Rectal smooth muscle tissue (tissue), 1 donor: ENCODE measurements around the gene RPS3A.
A peak's percentile ranks its signal among the peaks of the same experiment; 100 is the strongest.

Experiments
- H3K27ac ChIP-seq: one replicate; pipeline ENCODE4 v1.7.0; 2013; ENCODE audit warnings: low read depth, low read length, inconsistent platforms
- H3K27me3 ChIP-seq: one replicate; pipeline ENCODE4 v1.7.0; 2013; ENCODE audit warnings: low read length; ENCODE audit not compliant: control insufficient read depth, insufficient read depth
- H3K36me3 ChIP-seq: one replicate; pipeline ENCODE4 v1.7.0; 2013; ENCODE audit warnings: low read length; ENCODE audit not compliant: control insufficient read depth, insufficient read depth
- H3K4me1 ChIP-seq: one replicate; pipeline ENCODE4 v1.7.0; 2013; ENCODE audit warnings: low read length; ENCODE audit not compliant: control insufficient read depth, insufficient read depth
- H3K4me3 ChIP-seq: one replicate; pipeline ENCODE4 v1.7.0; 2013; ENCODE audit warnings: low read length
- H3K9ac ChIP-seq: one replicate; pipeline ENCODE4 v1.7.0; 2013; ENCODE audit warnings: low read length

Gene RPS3A

GRCh38 chr4:151097759-151098158, 1.7 kb upstream of the RPS3A start:
- H3K36me3 ChIP-seq: no peaks in the 10 kb centered on the region
- H3K27ac ChIP-seq: no peak overlapping the region
- no peaks in the 10 kb centered on the region for H3K27me3 ChIP-seq
- no peak overlapping the region for H3K4me3 ChIP-seq
- H3K4me1 ChIP-seq: peaks cover 4% of the 10 kb centered on the region
- H3K9ac ChIP-seq: no peak overlapping the region

- Histone ChIP-seq H3K4me1 (peaks cover 4% of the 10 kb centered on the region), H3K4me3 (peak overlapping the region; percentile 74), H3K9ac (peak overlapping the region; percentile 2), H3K27ac (no peak overlapping the region), H3K36me3 (peaks cover 3% of the 10 kb centered on the region), H3K27me3 (no peaks in the 10 kb centered on the region)
These were observed 524 bp upstream of the RPS3A start for GRCh38 chr4:151098979-151099228.

GRCh38 chr4:151099976-151100417, 569 bp downstream of the RPS3A start:
- Histone ChIP-seq H3K4me1 (peaks cover 4% of the 10 kb centered on the region), H3K27me3 (no peaks in the 10 kb centered on the region), H3K36me3 (peaks cover 3% of the 10 kb centered on the region), H3K9ac (peak overlapping the region; percentile 98), H3K4me3 (peak overlapping the region; percentile 95), H3K27ac (peak overlapping the region; percentile 90)

GRCh38 chr4:151100531-151100930, 1.1 kb downstream of the RPS3A start:
- H3K9ac ChIP-seq: peak overlapping the region; percentile 98

GRCh38 chr4:151103758-151104157, 4.3 kb downstream of the RPS3A start:
- H3K9ac ChIP-seq: no peak overlapping the region
- peaks cover 7% of the 10 kb centered on the region for H3K36me3 ChIP-seq
- H3K4me3 ChIP-seq: no peak overlapping the region
- peaks cover 4% of the 10 kb centered on the region for H3K4me1 ChIP-seq
- H3K27ac ChIP-seq: no peak overlapping the region
- no peaks in the 10 kb centered on the region for H3K27me3 ChIP-seq

More at GRCh38 chr4:151100531-151100930, 1.1 kb downstream of the RPS3A start:
- peaks cover 4% of the 10 kb centered on the region for H3K4me1 ChIP-seq
- H3K27ac ChIP-seq: peak overlapping the region; percentile 90
- H3K36me3 ChIP-seq: peaks cover 6% of the 10 kb centered on the region
- peak overlapping the region; percentile 95 for H3K4me3 ChIP-seq
- H3K27me3 ChIP-seq: no peaks in the 10 kb centered on the region

- Histone ChIP-seq H3K4me3 (no peak overlapping the region), H3K27me3 (no peaks in the 10 kb centered on the region), H3K9ac (no peak overlapping the region), H3K4me1 (peaks cover 4% of the 10 kb centered on the region), H3K27ac (no peak overlapping the region), H3K36me3 (peaks cover 7% of the 10 kb centered on the region)
These were observed 5.2 kb downstream of the RPS3A start for GRCh38 chr4:151104621-151105020.

- Histone ChIP-seq H3K36me3 (peaks cover 10% of the 10 kb centered on the region), H3K4me1 (peaks cover under 1% of the 10 kb centered on the region), H3K4me3 (no peak overlapping the region), H3K9ac (no peak overlapping the region), H3K27ac (no peak overlapping the region), H3K27me3 (no peaks in the 10 kb centered on the region)
These were observed 6.1 kb downstream of the RPS3A start for GRCh38 chr4:151105454-151106032.

GRCh38 chr4:151107063-151107462, 7.6 kb downstream of the RPS3A start:
- H3K9ac ChIP-seq: no peak overlapping the region
- H3K4me1 ChIP-seq: no peaks in the 10 kb centered on the region
- H3K4me3 ChIP-seq: no peak overlapping the region
- H3K27me3 ChIP-seq: no peaks in the 10 kb centered on the region
- H3K27ac ChIP-seq: no peak overlapping the region
- H3K36me3 ChIP-seq: peaks cover 10% of the 10 kb centered on the region

GRCh38 chr4:151110236-151110635, 10.8 kb downstream of the RPS3A start:
- Histone ChIP-seq H3K36me3 (peaks cover 6% of the 10 kb centered on the region), H3K27ac (no peak overlapping the region), H3K4me3 (no peak overlapping the region), H3K9ac (no peak overlapping the region), H3K27me3 (no peaks in the 10 kb centered on the region), H3K4me1 (peaks cover 4% of the 10 kb centered on the region)

- Histone ChIP-seq H3K36me3 (peaks cover 2% of the 10 kb centered on the region), H3K27ac (no peak overlapping the region), H3K4me3 (no peak overlapping the region), H3K9ac (no peak overlapping the region), H3K4me1 (peaks cover 4% of the 10 kb centered on the region), H3K27me3 (no peaks in the 10 kb centered on the region)
These were observed 14.9 kb downstream of the RPS3A start for GRCh38 chr4:151114338-151114737.

- H3K27me3 ChIP-seq: no peaks in the 10 kb centered on the region
- no peak overlapping the region for H3K9ac ChIP-seq
- H3K36me3 ChIP-seq: peaks cover 2% of the 10 kb centered on the region
- no peak overlapping the region for H3K4me3 ChIP-seq
- peaks cover 4% of the 10 kb centered on the region for H3K4me1 ChIP-seq
- H3K27ac ChIP-seq: no peak overlapping the region
These were observed 15.6 kb downstream of the RPS3A start for GRCh38 chr4:151114986-151115385.

GRCh38 chr4:151117371-151117962, 18.0 kb downstream of the RPS3A start:
- Histone ChIP-seq H3K27ac (no peak overlapping the region), H3K27me3 (no peaks in the 10 kb centered on the region), H3K4me3 (no peak overlapping the region), H3K36me3 (peaks cover 5% of the 10 kb centered on the region), H3K9ac (no peak overlapping the region), H3K4me1 (peaks cover 4% of the 10 kb centered on the region)

GRCh38 chr4:151129796-151130195, 30.4 kb downstream of the RPS3A start:
- H3K36me3 ChIP-seq: peaks cover 22% of the 10 kb centered on the region

More at GRCh38 chr4:151129796-151130195, 30.4 kb downstream of the RPS3A start:
- H3K4me3 ChIP-seq: no peak overlapping the region
- no peak overlapping the region for H3K27ac ChIP-seq
- H3K9ac ChIP-seq: no peak overlapping the region
- H3K27me3 ChIP-seq: no peaks in the 10 kb centered on the region
- no peaks in the 10 kb centered on the region for H3K4me1 ChIP-seq
